SK-N-SH (cell line): Measurements from ENCODE around the gene RPS6KA5. TPM values are rescaled to one million over a fixed set of nuclear protein-coding genes. Genes with fewer than 3 reads are reported as not detected.

Source experiments
- CTCF ChIA-PET: fragments of 300-600, 350-600 bp; formaldehyde crosslinking; extraction: SDS; loops from one replicate; lab custom pipeline; 2021; lab: Yijun Ruan, JAX
- POLR2A ChIA-PET: fragments of 350-600 bp; sonication (Branson Sonifier 250); formaldehyde crosslinking; extraction: SDS; loops from one replicate; lab custom pipeline; 2020; ENCODE audit warnings: antibody characterized with exemption, inconsistent platforms; lab: Yijun Ruan, JAX
- DNase-seq: peaks from one replicate; pipeline ENCODE4 v3.0.0; 2012
- H2AFZ ChIP-seq: fragments of 200-600 bp; sonication (generic); 2 replicates; pipeline ENCODE4 v1.8.1; 2016; ENCODE audit warnings: antibody characterized with exemption, mild to moderate bottlenecking, low read depth
- H3F3A ChIP-seq: fragments of 200-600 bp; sonication (generic); replicated peaks from 2 replicates; pipeline ENCODE3; 2016; ENCODE audit warnings: antibody characterized with exemption, mild to moderate bottlenecking; ENCODE audit not compliant: insufficient read depth
- H3K27ac ChIP-seq, 2 experiments: fragments of 200-500 bp in 1 of 2; fragments of 200-600 bp in 1 of 2; sonication (Bioruptor generic) in 1 of 2; sonication (generic), shearing (Covaris generic) in 1 of 2; 2 replicates each; pipeline versions ENCODE4 v1.5.1 to v1.6.1; 2014 to 2016; ENCODE audit warnings: low read depth in 2 of 2, inconsistent platforms in 1 of 2, low read length in 1 of 2, mild to moderate bottlenecking in 1 of 2, mixed read lengths in 1 of 2
- H3K27me3 ChIP-seq: fragments of 200-600 bp; sonication (generic), shearing (Covaris generic); 2 replicates; pipeline ENCODE4 v1.6.1; 2016; ENCODE audit warnings: mixed run types; ENCODE audit not compliant: insufficient read depth
- H3K36me3 ChIP-seq, 2 experiments: fragments of 200-500 bp in 1 of 2; fragments of 200-600 bp in 1 of 2; sonication (Bioruptor generic) in 1 of 2; sonication (generic) in 1 of 2; replicated peaks in 1 of 2; 2 replicates each; pipeline versions ENCODE3 to v1.5.1; 2014 to 2016; ENCODE audit warnings: low read length in 1 of 2, mild to moderate bottlenecking in 1 of 2; ENCODE audit not compliant: insufficient read depth in 2 of 2, control insufficient read depth in 1 of 2
- H3K4me1 ChIP-seq, 2 experiments: fragments of 200-500 bp in 1 of 2; fragments of 200-600 bp in 1 of 2; sonication (Bioruptor generic) in 1 of 2; sonication (generic), shearing (Covaris generic) in 1 of 2; 2 replicates each; pipeline versions ENCODE4 v1.5.1 to v1.6.1; 2014 to 2016; ENCODE audit warnings: low read depth in 1 of 2, low read length in 1 of 2, mixed run types in 1 of 2; ENCODE audit not compliant: insufficient read depth in 2 of 2, control insufficient read depth in 1 of 2
- H3K4me2 ChIP-seq: fragments of 200-600 bp; sonication (generic), shearing (Covaris generic); 2 replicates; pipeline ENCODE4 v1.6.1; 2017; ENCODE audit warnings: mixed run types
- H3K4me3 ChIP-seq, 2 experiments: fragments of 200-500 bp in 1 of 2; fragments of 200-600 bp in 1 of 2; sonication (Bioruptor generic) in 1 of 2; sonication (generic), shearing (Covaris generic) in 1 of 2; 2 replicates each; pipeline versions ENCODE4 v1.5.1 to v1.8.1; 2014 to 2016; ENCODE audit warnings: low read depth in 2 of 2, inconsistent platforms in 1 of 2, low read length in 1 of 2, mild to moderate bottlenecking in 1 of 2, mixed read lengths in 1 of 2, moderate library complexity in 1 of 2
- H3K79me2 ChIP-seq: fragments of 200-600 bp; sonication (generic); 2 replicates; pipeline ENCODE4 v1.8.1; 2017; ENCODE audit warnings: mild to moderate bottlenecking; ENCODE audit not compliant: insufficient read depth
- H3K9ac ChIP-seq: fragments of 200-600 bp; sonication (generic); 2 replicates; pipeline ENCODE4 v1.6.1; 2017; ENCODE audit warnings: mixed run types
- H3K9me2 ChIP-seq: fragments of 200-600 bp; sonication (generic); 2 replicates; pipeline ENCODE4 v1.6.1; 2017; ENCODE audit warnings: mixed run types
- H3K9me3 ChIP-seq: fragments of 200-600 bp; sonication (generic); 2 replicates; pipeline ENCODE4 v1.6.1; 2017; ENCODE audit warnings: mixed run types, mild to moderate bottlenecking, moderate library complexity
- H4K20me1 ChIP-seq: fragments of 200-600 bp; sonication (generic); 2 replicates; pipeline ENCODE4 v1.6.1; 2017; ENCODE audit warnings: mild to moderate bottlenecking, mixed run types; ENCODE audit not compliant: insufficient read depth
- CHD2 ChIP-seq: fragments of 150-350 bp; IDR thresholded peaks from 2 replicates; pipeline ENCODE4 v1.6.1; 2018; ENCODE audit warnings: low read length; ENCODE audit not compliant: partially characterized antibody
- FOSL2 ChIP-seq: IDR thresholded peaks from 2 replicates; pipeline ENCODE4 v1.4.0; 2012; ENCODE audit warnings: low read depth, mild to moderate bottlenecking, moderate library complexity, borderline replicate concordance
- FOXJ3 ChIP-seq: sonication (generic); formaldehyde crosslinking; IDR thresholded peaks from 2 replicates; pipeline ENCODE4 v1.5.1; 2020; ENCODE audit warnings: mild to moderate bottlenecking, missing genetic modification reagents
- GATA2 ChIP-seq: sonication (generic); formaldehyde crosslinking; IDR thresholded peaks from 2 replicates; pipeline ENCODE4 v1.5.0; 2020; ENCODE audit warnings: mild to moderate bottlenecking, missing genetic modification reagents
- JUND ChIP-seq: IDR thresholded peaks from 2 replicates; pipeline ENCODE4 v1.4.0; 2012
- MEF2A ChIP-seq: IDR thresholded peaks from 2 replicates; pipeline ENCODE4 v1.4.0; 2012; ENCODE audit warnings: low read depth, borderline replicate concordance
- MXI1 ChIP-seq: IDR thresholded peaks from 2 replicates; pipeline ENCODE4 v1.6.1; 2012; ENCODE audit warnings: mild to moderate bottlenecking, low read depth, low read length, improper control_type of control experiment
- NFIC ChIP-seq: IDR thresholded peaks from 2 replicates; pipeline ENCODE4 v1.4.0; 2012; ENCODE audit warnings: borderline replicate concordance
- NRF1 ChIP-seq: IDR thresholded peaks from 2 replicates; pipeline ENCODE4 v1.6.1; 2012; ENCODE audit warnings: low read depth, mild to moderate bottlenecking, low read length
- PBX3 ChIP-seq: IDR thresholded peaks from 2 replicates; pipeline ENCODE4; 2012
- POLR2AphosphoS5 ChIP-seq: IDR thresholded peaks from 2 replicates; pipeline ENCODE4 v1.6.1; 2012; ENCODE audit warnings: low read depth, low read length
- SIN3A ChIP-seq: IDR thresholded peaks from 2 replicates; pipeline ENCODE4 v1.6.1; 2012; ENCODE audit warnings: low read depth, mild to moderate bottlenecking, low read length, moderate library complexity, borderline replicate concordance
- TEAD4 ChIP-seq: IDR thresholded peaks from 2 replicates; pipeline ENCODE4 v1.4.0; 2012; ENCODE audit warnings: mild to moderate bottlenecking, borderline replicate concordance; ENCODE audit not compliant: insufficient read depth
- USF1 ChIP-seq: IDR thresholded peaks from 2 replicates; pipeline ENCODE4 v1.4.0; 2012; ENCODE audit warnings: low read depth, borderline replicate concordance
- YY1 ChIP-seq: IDR thresholded peaks from 2 replicates; pipeline ENCODE4 v1.4.0; 2012; ENCODE audit warnings: low read depth, mild to moderate bottlenecking
- ZBTB33 ChIP-seq: IDR thresholded peaks from 2 replicates; pipeline ENCODE4 v1.4.0; 2012; ENCODE audit warnings: low read depth, borderline replicate concordance
- WGBS: methylation state at CpG from one replicate; pipeline ENCODE4 v1.1.6; 2017; ENCODE audit warnings: low lambda C conversion rate; 5-methylcytosine and 5-hydroxymethylcytosine counted together
- polyA plus RNA-seq, 3 experiments: library from polyadenylated mRNA; depleted of rRNA; stranded (reverse); fragments of >200 nt; gene quantifications; 2 replicates each; pipeline ENCODE4 v1.2.3, GENCODE V29; 2012
- TF ChIP-seq, protein P1 (sequence below): IDR thresholded peaks from 2 replicates; pipeline ENCODE4 v1.4.0; 2012; ENCODE audit warnings: low read depth
- TF ChIP-seq, protein P2 (sequence below): IDR thresholded peaks from 2 replicates; pipeline ENCODE4 v1.6.1; 2012; ENCODE audit warnings: mild to moderate bottlenecking, low read depth, low read length, moderate library complexity

RPS6KA5 gene
- polyA plus RNA-seq, 1 of the 3 experiments (the other 2 are of a cell fraction): 0.67 TPM

DNA sequence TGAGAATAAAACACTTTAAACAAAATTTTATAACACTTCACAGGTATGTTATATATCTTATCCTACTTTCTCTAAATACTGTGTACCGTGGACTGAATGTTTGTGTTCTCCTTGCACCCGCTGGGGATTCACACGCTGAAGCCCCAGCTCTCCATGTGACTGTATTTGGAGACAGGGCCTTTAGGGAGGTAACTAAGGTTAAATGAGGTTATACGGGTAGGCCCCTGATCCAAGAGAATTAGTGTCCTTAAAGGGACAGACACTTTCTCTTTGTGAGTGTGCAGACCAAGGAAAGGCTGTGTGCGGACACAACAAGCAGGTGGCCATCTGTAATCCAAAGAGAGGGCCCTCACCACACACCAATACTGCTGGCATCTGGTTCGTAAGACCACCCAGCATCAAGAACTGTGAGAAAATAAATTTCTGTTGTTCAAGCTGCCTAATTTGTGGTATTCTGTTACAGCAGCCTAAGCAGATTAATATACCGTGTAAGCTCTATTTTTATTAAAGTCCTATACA, 174.1 kb downstream of the RPS6KA5 start:
- Histone ChIP-seq H3K4me1 (no peaks in the 10 kb centered on the region; a peak in 1 of 4 replicates), H3K27me3 (no peaks in the 10 kb centered on the region), H4K20me1 (no peaks in the 10 kb centered on the region), H3K9me2 (no peaks in the 10 kb centered on the region), H3K9me3 (peaks cover 9% of the 10 kb centered on the region; the same call in 1 of the 2 replicates), H3K4me2 (no peak overlapping the region), H3K79me2 (no peaks in the 10 kb centered on the region), H3F3A (no peaks in the 10 kb centered on the region), H3K9ac (no peak overlapping the region), H3K4me3 (no peak overlapping the region), H2AFZ (no peak overlapping the region), H3K36me3 (no peaks in the 10 kb centered on the region), H3K27ac (no peak overlapping the region)
- TF ChIP-seq, protein P1, sequence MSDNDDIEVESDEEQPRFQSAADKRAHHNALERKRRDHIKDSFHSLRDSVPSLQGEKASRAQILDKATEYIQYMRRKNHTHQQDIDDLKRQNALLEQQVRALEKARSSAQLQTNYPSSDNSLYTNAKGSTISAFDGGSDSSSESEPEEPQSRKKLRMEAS: no peak
- TF ChIP-seq MEF2A: no peak
- TF ChIP-seq FOXJ3 (CRISPR knock-in tag): no peak
- no peak for TF ChIP-seq NFIC
- TF ChIP-seq TEAD4: no peak
- no peak for TF ChIP-seq ZBTB33
- no peak for TF ChIP-seq JUND
- TF ChIP-seq GATA2: no peak
- TF ChIP-seq CHD2: no peak
- no peak for TF ChIP-seq SIN3A
- no peak for TF ChIP-seq FOSL2
- no peak for TF ChIP-seq NRF1
- TF ChIP-seq USF1: no peak
- no peak for TF ChIP-seq POLR2AphosphoS5
- no peak for TF ChIP-seq MXI1
- TF ChIP-seq YY1: no peak
- TF ChIP-seq, protein P2, sequence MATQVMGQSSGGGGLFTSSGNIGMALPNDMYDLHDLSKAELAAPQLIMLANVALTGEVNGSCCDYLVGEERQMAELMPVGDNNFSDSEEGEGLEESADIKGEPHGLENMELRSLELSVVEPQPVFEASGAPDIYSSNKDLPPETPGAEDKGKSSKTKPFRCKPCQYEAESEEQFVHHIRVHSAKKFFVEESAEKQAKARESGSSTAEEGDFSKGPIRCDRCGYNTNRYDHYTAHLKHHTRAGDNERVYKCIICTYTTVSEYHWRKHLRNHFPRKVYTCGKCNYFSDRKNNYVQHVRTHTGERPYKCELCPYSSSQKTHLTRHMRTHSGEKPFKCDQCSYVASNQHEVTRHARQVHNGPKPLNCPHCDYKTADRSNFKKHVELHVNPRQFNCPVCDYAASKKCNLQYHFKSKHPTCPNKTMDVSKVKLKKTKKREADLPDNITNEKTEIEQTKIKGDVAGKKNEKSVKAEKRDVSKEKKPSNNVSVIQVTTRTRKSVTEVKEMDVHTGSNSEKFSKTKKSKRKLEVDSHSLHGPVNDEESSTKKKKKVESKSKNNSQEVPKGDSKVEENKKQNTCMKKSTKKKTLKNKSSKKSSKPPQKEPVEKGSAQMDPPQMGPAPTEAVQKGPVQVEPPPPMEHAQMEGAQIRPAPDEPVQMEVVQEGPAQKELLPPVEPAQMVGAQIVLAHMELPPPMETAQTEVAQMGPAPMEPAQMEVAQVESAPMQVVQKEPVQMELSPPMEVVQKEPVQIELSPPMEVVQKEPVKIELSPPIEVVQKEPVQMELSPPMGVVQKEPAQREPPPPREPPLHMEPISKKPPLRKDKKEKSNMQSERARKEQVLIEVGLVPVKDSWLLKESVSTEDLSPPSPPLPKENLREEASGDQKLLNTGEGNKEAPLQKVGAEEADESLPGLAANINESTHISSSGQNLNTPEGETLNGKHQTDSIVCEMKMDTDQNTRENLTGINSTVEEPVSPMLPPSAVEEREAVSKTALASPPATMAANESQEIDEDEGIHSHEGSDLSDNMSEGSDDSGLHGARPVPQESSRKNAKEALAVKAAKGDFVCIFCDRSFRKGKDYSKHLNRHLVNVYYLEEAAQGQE: no peak
- TF ChIP-seq PBX3: no peak
- POLR2A ChIA-PET: no interaction called here
- no peak for DNase-seq
- CTCF ChIA-PET: interaction anchor here (1.3 kb wide), 1 partner anchor 16 kb away, joined by 3 read pairs; no protein-coding TSS in a partner anchor
- 93% methylated on average over 7 of the region's 7 CpGs for WGBS
